Common myeloid progenitor, CD34-positive (primary cell): Measurements from ENCODE around the gene WDPCP.
"Not testable (repeated sequence)": the region's sequence is repeated elsewhere in the genome, so short reads cannot be mapped to it uniquely, and the experiment has no call there.

Source experiments
- CTCF ChIA-PET: fragments of 350-600 bp; sonication (Branson Sonifier 250); formaldehyde crosslinking; loops from one replicate; lab custom pipeline; 2021; ENCODE audit warnings: antibody characterized with exemption; lab: Charles Lee
- POLR2A ChIA-PET: fragments of 350-600 bp; sonication (Branson Sonifier 250); formaldehyde crosslinking; loops from one replicate; lab custom pipeline; 2021; ENCODE audit warnings: antibody characterized with exemption; lab: Charles Lee
- DNase-seq, 3 donors: peaks; one replicate each; pipeline versions ENCODE4 v3.0.0 to v3.0.0-alpha.2; 2013
- H3K27ac ChIP-seq, 2 experiments: 1 replicate in 1 of 2; 2 replicates in 1 of 2; pipeline ENCODE4 v1.7.0; 2013; ENCODE audit warnings: inconsistent platforms in 2 of 2, low read length in 2 of 2, mild to moderate bottlenecking in 2 of 2, low read depth in 1 of 2, moderate library complexity in 1 of 2; ENCODE audit not compliant: severe bottlenecking in 2 of 2, insufficient read depth in 1 of 2, poor library complexity in 1 of 2
- H3K27me3 ChIP-seq, 5 experiments: replicated peaks in 2 of 5; 1 replicate in 3 of 5; 2 replicates in 2 of 5; pipeline versions ENCODE4 v1.6.1 to v1.7.0; 2013; ENCODE audit warnings: low read length in 4 of 5, mild to moderate bottlenecking in 2 of 5, moderate library complexity in 2 of 5, inconsistent platforms in 1 of 5; ENCODE audit not compliant: insufficient read depth in 5 of 5, control insufficient read depth in 4 of 5
- H3K36me3 ChIP-seq, 4 experiments: 1 replicate in 2 of 4; 2 replicates in 2 of 4; pipeline versions ENCODE4 v1.6.1 to v1.7.0; 2013; ENCODE audit warnings: low read length in 3 of 4, control low read depth in 1 of 4, mild to moderate bottlenecking in 1 of 4; ENCODE audit not compliant: control insufficient read depth in 4 of 4, insufficient read depth in 4 of 4
- H3K4me1 ChIP-seq, 4 experiments: 1 replicate in 3 of 4; 2 replicates in 1 of 4; pipeline versions ENCODE4 v1.6.1 to v1.7.1; 2013; ENCODE audit warnings: low read length in 3 of 4, mild to moderate bottlenecking in 3 of 4, control low read depth in 1 of 4, inconsistent platforms in 1 of 4, moderate library complexity in 1 of 4; ENCODE audit not compliant: control insufficient read depth in 4 of 4, insufficient read depth in 4 of 4; ENCODE audit errors: control extremely low read depth in 1 of 4
- H3K4me3 ChIP-seq, 7 experiments: 1 replicate in 4 of 7; 2 replicates in 3 of 7; pipeline versions ENCODE4 v1.5.1 to v1.7.0; 2013; ENCODE audit warnings: mild to moderate bottlenecking in 7 of 7, low read length in 6 of 7, moderate library complexity in 6 of 7, inconsistent platforms in 2 of 7, low read depth in 2 of 7, control low read depth in 1 of 7; ENCODE audit not compliant: insufficient read depth in 4 of 7, control insufficient read depth in 1 of 7; ENCODE audit errors: extremely low read depth in 1 of 7
- H3K9me3 ChIP-seq, 5 experiments: 1 replicate in 4 of 5; 2 replicates in 1 of 5; pipeline versions ENCODE4 v1.6.1 to v1.7.1; 2013; ENCODE audit warnings: low read length in 4 of 5, mild to moderate bottlenecking in 2 of 5, inconsistent platforms in 1 of 5, low read depth in 1 of 5, moderate library complexity in 1 of 5; ENCODE audit not compliant: control insufficient read depth in 4 of 5, insufficient read depth in 2 of 5; ENCODE audit errors: control extremely low read depth in 1 of 5
- WGBS: methylation state at CpG from one replicate; pipeline ENCODE4 v1.1.5; 2013; ENCODE audit not compliant: insufficient coverage; 5-methylcytosine and 5-hydroxymethylcytosine counted together

The WDPCP gene

DNA sequence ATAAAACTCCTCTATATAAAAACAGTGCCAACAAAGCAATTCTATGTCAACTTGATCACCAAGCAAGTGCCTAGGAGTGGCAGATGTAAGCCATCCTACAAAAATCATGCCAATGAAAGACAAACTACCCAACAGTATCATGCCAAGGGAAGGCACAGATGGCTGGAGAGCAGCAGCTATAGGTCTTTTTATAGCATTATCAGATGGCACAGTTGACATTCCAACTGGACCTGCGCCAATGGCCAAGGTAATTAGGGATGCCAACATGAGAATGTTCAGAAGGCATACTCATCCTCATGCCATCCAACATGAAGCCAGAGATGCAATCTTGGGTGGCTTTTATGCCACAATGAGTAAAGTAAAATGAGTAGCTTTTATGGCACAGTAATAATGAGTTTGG, 300.3 kb downstream of the WDPCP start:
- CTCF ChIA-PET: no interaction called here
- H3K36me3 ChIP-seq: peaks cover 0 to 4% (median 0%) of the 10 kb centered on the region in 4 experiments
- peaks cover 4 to 35% (median 8%) of the 10 kb centered on the region in 5 experiments for H3K9me3 ChIP-seq
- WGBS: 100% methylated on average over 1 of the region's 1 CpG
- POLR2A ChIA-PET: no interaction called here
- no peak for DNase-seq
- no peak overlapping the region for H3K27ac ChIP-seq
- H3K4me3 ChIP-seq: no peak overlapping the region
- H3K27me3 ChIP-seq: no peaks in the 10 kb centered on the region
- no peaks in the 10 kb centered on the region for H3K4me1 ChIP-seq

- H3K9me3 ChIP-seq: peaks cover 4 to 34% (median 8%) of the 10 kb centered on the region in 5 experiments
- H3K4me3 ChIP-seq, CTCF ChIA-PET, DNase-seq, H3K27me3 ChIP-seq, H3K27ac ChIP-seq, POLR2A ChIA-PET, H3K4me1 ChIP-seq, H3K36me3 ChIP-seq: not testable (repeated sequence)
- 100% methylated on average over 1 of the region's 4 CpGs for WGBS
These were observed 301.8 kb downstream of the WDPCP start for GRCh38 chr2:63286520-63286919.

DNA sequence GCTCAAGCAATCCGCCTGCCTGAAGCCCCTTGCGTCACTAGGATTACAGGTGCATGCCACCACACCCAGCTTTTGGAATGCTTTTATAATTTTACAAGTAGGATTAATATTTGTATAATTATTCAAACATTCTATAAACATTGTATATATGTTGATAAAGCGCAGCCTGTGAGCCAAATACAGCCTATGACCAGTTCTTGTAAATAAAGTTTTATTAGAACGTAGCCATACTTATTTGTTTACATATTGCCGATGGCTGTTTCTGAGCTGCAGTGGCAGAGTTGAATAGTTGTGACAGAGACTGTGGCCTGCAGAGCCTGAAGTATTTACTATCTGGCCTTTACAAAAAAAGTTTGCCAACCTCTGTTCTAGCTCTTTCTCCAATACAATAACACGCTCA, 305.0 kb downstream of the WDPCP start:
- POLR2A ChIA-PET: no interaction called here
- CTCF ChIA-PET: no interaction called here
- no peak for DNase-seq
- WGBS: 100% methylated on average over 1 of the region's 6 CpGs
- Histone ChIP-seq H3K4me3 (no peak overlapping the region), H3K36me3 (peaks cover 0 to 2% (median 0%) of the 10 kb centered on the region in 4 experiments), H3K4me1 (no peaks in the 10 kb centered on the region), H3K27ac (no peak overlapping the region), H3K9me3 (peaks cover 2 to 46% (median 15%) of the 10 kb centered on the region in 5 experiments), H3K27me3 (no peaks in the 10 kb centered on the region)

DNA sequence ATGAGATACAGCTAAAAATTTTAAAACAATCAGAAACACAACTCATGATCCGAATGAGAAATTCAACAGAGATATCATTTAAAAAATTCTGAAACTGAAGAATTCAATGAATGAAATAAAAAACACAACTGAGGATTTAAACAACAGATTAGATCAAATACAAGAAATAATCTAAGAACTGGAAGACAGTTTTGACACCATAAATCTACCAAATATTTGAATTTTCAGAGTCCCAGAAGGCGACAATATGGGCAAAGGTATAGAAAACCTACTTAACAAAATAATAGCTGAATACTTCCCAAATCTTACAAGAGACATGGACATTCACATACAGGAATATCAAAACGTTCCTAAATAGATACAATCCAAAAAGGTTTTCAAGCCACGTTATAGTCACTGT, 315.7 kb downstream of the WDPCP start:
- no peak overlapping the region for H3K4me3 ChIP-seq
- H3K9me3 ChIP-seq: peaks cover 0 to 57% (median 7%) of the 10 kb centered on the region in 5 experiments
- H3K4me1 ChIP-seq: no peaks in the 10 kb centered on the region
- no peak for DNase-seq
- H3K27ac ChIP-seq: no peak overlapping the region
- 88% methylated on average over 1 of the region's 4 CpGs for WGBS
- CTCF ChIA-PET: no interaction called here
- no peaks in the 10 kb centered on the region for H3K27me3 ChIP-seq
- POLR2A ChIA-PET: no interaction called here
- no peaks in the 10 kb centered on the region for H3K36me3 ChIP-seq

DNA sequence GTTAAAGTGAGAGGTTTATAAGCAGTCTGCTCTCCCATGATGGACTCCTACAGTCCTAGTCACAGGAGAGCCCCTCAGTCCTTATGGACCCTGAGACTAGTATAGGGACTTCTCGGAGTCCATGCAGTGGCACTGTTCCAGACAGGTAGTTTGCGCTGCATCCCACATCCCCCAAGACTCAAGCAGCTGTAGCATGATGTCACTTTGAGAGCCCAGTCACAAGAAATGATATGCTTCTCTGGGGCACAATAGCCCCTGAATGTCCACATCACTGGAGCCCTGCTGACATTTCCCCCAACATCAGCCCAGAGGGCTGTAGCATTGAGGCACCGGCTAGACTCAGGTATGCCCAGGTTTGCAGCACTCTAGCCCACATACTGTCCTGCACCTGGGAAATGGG, 317.6 kb downstream of the WDPCP start:
- DNase-seq: no peak
- ChIA-PET POLR2A (no interaction called here), CTCF (no interaction called here)
- no peaks in the 10 kb centered on the region for H3K4me1 ChIP-seq
- H3K27ac ChIP-seq: no peak overlapping the region
- H3K36me3 ChIP-seq: no peaks in the 10 kb centered on the region
- H3K27me3 ChIP-seq: no peaks in the 10 kb centered on the region
- H3K4me3 ChIP-seq: no peak overlapping the region
- peaks cover 0 to 54% (median 7%) of the 10 kb centered on the region in 5 experiments for H3K9me3 ChIP-seq
- 93% methylated on average over 2 of the region's 3 CpGs for WGBS

- H3K27me3 ChIP-seq: no peaks in the 10 kb centered on the region
- no peak overlapping the region for H3K27ac ChIP-seq
- CTCF ChIA-PET: no interaction called here
- no peaks in the 10 kb centered on the region for H3K36me3 ChIP-seq
- DNase-seq: no peak
- H3K4me3 ChIP-seq: no peak overlapping the region
- no peaks in the 10 kb centered on the region for H3K4me1 ChIP-seq
- H3K9me3 ChIP-seq: peaks cover 0 to 42% (median 7%) of the 10 kb centered on the region in 5 experiments
- POLR2A ChIA-PET: interaction anchor here (0.7 kb wide), 1 partner anchor 729 kb away, joined by 5 read pairs; no protein-coding TSS in a partner anchor
These were observed 319.3 kb downstream of the WDPCP start for GRCh38 chr2:63268946-63269345.

GRCh38 chr2:63261137-63261621, 327.1 kb downstream of the WDPCP start:
- 88% methylated on average over 1 of the region's 2 CpGs for WGBS
- Histone ChIP-seq H3K27ac (no peak overlapping the region), H3K4me3 (no peak overlapping the region), H3K9me3 (peaks cover 0 to 3% (median 0%) of the 10 kb centered on the region in 5 experiments), H3K27me3 (no peaks in the 10 kb centered on the region), H3K4me1 (no peaks in the 10 kb centered on the region), H3K36me3 (peaks cover 0 to 2% (median 0%) of the 10 kb centered on the region in 4 experiments)
- CTCF ChIA-PET: no interaction called here
- POLR2A ChIA-PET: no interaction called here
- no peak for DNase-seq
